GM12892 (cell line): ENCODE results near the gene GLIS1.

Source experiments
- POLR2A ChIP-seq: IDR thresholded peaks from 2 replicates; pipeline ENCODE4 v1.6.1; 2011; ENCODE audit warnings: low read depth, low read length, control low read depth
- POLR2AphosphoS5 ChIP-seq: IDR thresholded peaks from 2 replicates; pipeline ENCODE4 v1.6.1; 2011; ENCODE audit warnings: low read depth, low read length, control low read depth

GRCh38 chr1:53669621-53670191, 69.3 kb downstream of the GLIS1 start:
- TF ChIP-seq POLR2AphosphoS5 (no peak), POLR2A (no peak)
